Cardiac muscle cell (in vitro differentiated cells and primary cell): ENCODE results near the gene FHL5. TPM values are rescaled to one million over a fixed set of nuclear protein-coding genes. Genes with fewer than 3 reads are reported as not detected.
A peak's percentile ranks its signal among the peaks of the same experiment; 100 is the strongest.

Experiments used
- DNase-seq, 2 donors: peaks; one replicate each; pipeline versions ENCODE4 v3.0.0 to v3.0.0-alpha.2; 2010 to 2017; ENCODE audit warnings: low read depth in 1 of 2, low spot score in 1 of 2
- H3K27ac ChIP-seq: fragments of 200-600 bp; sonication (generic); 2 replicates; pipeline ENCODE4 v1.5.1; 2016
- H3K27me3 ChIP-seq: fragments of 200-600 bp; sonication (generic); 2 replicates; pipeline ENCODE4 v1.6.0; 2016; ENCODE audit warnings: control low read depth
- H3K36me3 ChIP-seq: fragments of 200-600 bp; sonication (generic); 2 replicates; pipeline ENCODE4 v1.5.1; 2016; ENCODE audit warnings: control low read depth
- H3K4me1 ChIP-seq: fragments of 200-600 bp; sonication (generic); 2 replicates; pipeline ENCODE4 v1.8.1; 2017; ENCODE audit warnings: low read depth, mild to moderate bottlenecking, mixed run types
- H3K4me3 ChIP-seq: fragments of 200-600 bp; sonication (generic); 2 replicates; pipeline ENCODE4 v1.5.1; 2016; ENCODE audit warnings: mild to moderate bottlenecking
- H3K9me3 ChIP-seq: fragments of 200-600 bp; sonication (generic); 2 replicates; pipeline ENCODE4 v1.5.1; 2017; ENCODE audit warnings: low read depth, mild to moderate bottlenecking, control low read depth
- CTCF ChIP-seq: IDR thresholded peaks from 2 replicates; pipeline ENCODE4 v1.5.1; 2012; ENCODE audit warnings: low read depth, mild to moderate bottlenecking, low read length
- polyA plus RNA-seq: library from polyadenylated mRNA; unstranded; fragments of >200 nt; fragmentation: Nextera tagmentation; extraction: Ambion mirVana; gene quantifications from 2 replicates; pipeline ENCODE4 v1.2.1, GENCODE V29; 2016
- total RNA-seq: library from RNA; depleted of rRNA; stranded (reverse); fragments of >200 nt; gene quantifications from 2 replicates; pipeline ENCODE4 v1.2.3, GENCODE V29; 2016

The FHL5 gene
- total and polyA plus RNA-seq, 2 experiments from 2014 or later, result not detected

GRCh38 chr6:96528193-96528592, 34.7 kb upstream of the FHL5 start:
- Histone ChIP-seq H3K27me3 (no peaks in the 10 kb centered on the region), H3K4me1 (peaks cover 2% of the 10 kb centered on the region), H3K36me3 (peaks cover 82% of the 10 kb centered on the region), H3K9me3 (no peaks in the 10 kb centered on the region), H3K27ac (no peak overlapping the region), H3K4me3 (no peak overlapping the region)
- no peak for TF ChIP-seq CTCF
- DNase-seq, result no peak

- H3K36me3 ChIP-seq, result peaks cover 74% of the 10 kb centered on the region
Measured at GRCh38 chr6:96532399-96532798, 30.5 kb upstream of the FHL5 start.

GRCh38 chr6:96537726-96538125, 25.2 kb upstream of the FHL5 start:
- no peak for TF ChIP-seq CTCF
- H3K36me3 ChIP-seq, result peaks cover 56% of the 10 kb centered on the region
- no peak overlapping the region for H3K4me3 ChIP-seq
- no peaks in the 10 kb centered on the region for H3K27me3 ChIP-seq
- no peak overlapping the region for H3K27ac ChIP-seq
- no peak for DNase-seq
- H3K4me1 ChIP-seq, result no peaks in the 10 kb centered on the region
- no peaks in the 10 kb centered on the region for H3K9me3 ChIP-seq

More at GRCh38 chr6:96532399-96532798, 30.5 kb upstream of the FHL5 start:
- DNase-seq, result no peak
- TF ChIP-seq CTCF, result no peak
- H3K27me3 ChIP-seq, result no peaks in the 10 kb centered on the region
- no peaks in the 10 kb centered on the region for H3K4me1 ChIP-seq
- no peak overlapping the region for H3K4me3 ChIP-seq
- H3K9me3 ChIP-seq, result no peaks in the 10 kb centered on the region
- no peak overlapping the region for H3K27ac ChIP-seq

GRCh38 chr6:96542702-96543101, 20.2 kb upstream of the FHL5 start:
- no peaks in the 10 kb centered on the region for H3K27me3 ChIP-seq
- peaks cover 64% of the 10 kb centered on the region for H3K36me3 ChIP-seq
- H3K4me3 ChIP-seq, result no peak overlapping the region
- no peak overlapping the region for H3K27ac ChIP-seq
- peak in 1 of 2 donors; percentile 25 for DNase-seq
- H3K4me1 ChIP-seq, result no peaks in the 10 kb centered on the region
- TF ChIP-seq CTCF, result peak; percentile 44
- no peaks in the 10 kb centered on the region for H3K9me3 ChIP-seq

- H3K4me3 ChIP-seq, result no peak overlapping the region
- no peaks in the 10 kb centered on the region for H3K27me3 ChIP-seq
- no peaks in the 10 kb centered on the region for H3K9me3 ChIP-seq
- DNase-seq, result no peak
- peaks cover 62% of the 10 kb centered on the region for H3K36me3 ChIP-seq
- no peak overlapping the region for H3K27ac ChIP-seq
- no peaks in the 10 kb centered on the region for H3K4me1 ChIP-seq
- TF ChIP-seq CTCF, result no peak
Measured at GRCh38 chr6:96545882-96546281, 17.0 kb upstream of the FHL5 start.

- H3K9me3 ChIP-seq, result no peaks in the 10 kb centered on the region
- no peak overlapping the region for H3K4me3 ChIP-seq
- H3K36me3 ChIP-seq, result peaks cover 71% of the 10 kb centered on the region
- no peak for DNase-seq
- TF ChIP-seq CTCF, result no peak
- no peaks in the 10 kb centered on the region for H3K4me1 ChIP-seq
- no peak overlapping the region for H3K27ac ChIP-seq
- H3K27me3 ChIP-seq, result no peaks in the 10 kb centered on the region
Measured at GRCh38 chr6:96547654-96548053, 15.3 kb upstream of the FHL5 start.
